GM12801 (cell line): ENCODE data around the gene TBC1D13.

ENCODE experiments used
- CTCF ChIP-seq: IDR thresholded peaks from one replicate; pipeline ENCODE4 v1.5.1; 2011; ENCODE audit warnings: control low read depth; ENCODE audit not compliant: insufficient read length; ENCODE audit errors: extremely low read depth

Gene TBC1D13

GRCh38 chr9:128846680-128847030, 59.6 kb downstream of the TBC1D13 start:
- no peak for TF ChIP-seq CTCF

- no peak for TF ChIP-seq CTCF
These were observed 60.8 kb downstream of the TBC1D13 start for GRCh38 chr9:128847803-128848202.
